Activated T-cell treated with anti-CD3 and anti-CD28 coated beads for 1 hour (primary cell): Measurements from ENCODE around the gene VPS29.
"Not testable (repeated sequence)": the region's sequence is repeated elsewhere in the genome, so short reads cannot be mapped to it uniquely, and the experiment has no call there.

ENCODE experiments used
- DNase-seq: peaks from one replicate; pipeline ENCODE4 v3.0.0-alpha.2; 2020; ENCODE audit warnings: low read depth

Gene VPS29

DNA sequence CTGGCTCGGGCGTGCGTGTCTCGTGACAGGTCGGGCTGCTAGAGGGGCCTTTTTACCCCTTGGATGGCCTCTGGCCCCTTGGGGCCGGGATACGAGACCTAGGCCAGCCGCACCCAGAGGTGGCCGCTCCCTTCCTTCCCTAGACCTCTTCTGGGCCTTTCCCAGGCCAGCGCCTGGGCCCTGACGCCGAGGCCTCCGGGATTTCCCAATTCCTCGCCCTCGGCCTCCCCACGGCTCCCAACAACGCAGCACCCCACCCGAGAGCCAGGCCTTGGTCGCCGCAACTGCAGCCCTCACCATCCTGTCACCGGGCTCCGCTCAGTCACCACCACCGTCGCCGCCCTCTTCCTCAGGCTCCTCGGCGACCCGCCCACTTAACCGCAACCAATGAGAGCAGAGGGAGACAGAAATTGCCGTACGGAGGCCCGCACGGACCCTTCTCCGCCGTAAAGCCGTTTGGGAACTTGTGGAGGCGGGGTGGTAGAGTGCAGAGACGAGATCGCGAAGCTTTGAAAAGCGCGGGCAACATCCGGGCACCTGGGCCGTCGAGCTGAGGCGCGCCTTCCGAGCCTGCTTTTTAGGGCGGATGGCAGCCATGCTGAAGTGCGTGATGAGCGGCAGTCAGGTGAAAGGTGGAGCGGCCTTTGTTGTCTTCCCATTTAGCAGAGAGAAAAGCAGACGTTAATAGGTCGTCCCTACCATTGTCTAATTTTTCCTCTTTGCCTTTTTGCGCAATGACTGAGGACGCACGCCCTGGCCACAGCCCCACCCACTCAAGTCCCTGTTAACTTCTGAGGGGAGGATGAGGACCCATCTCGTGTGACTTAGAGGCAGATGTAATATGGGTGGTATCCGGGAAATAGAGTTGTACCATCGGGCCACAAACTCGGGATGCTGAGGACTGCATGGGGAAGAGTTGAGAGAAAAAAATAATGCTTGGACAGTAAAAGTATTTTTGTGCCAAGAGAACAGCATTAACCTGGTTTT is at the start of gene VPS29, which contains the start of gene RAD9B:
Gene VPS29 (minus strand): TSS at position 360 of the 987 bp plus-strand sequence. CDS start 60 bp downstream, at position 300.
Gene RAD9B (plus strand): TSS at position 580 of the 987 bp plus-strand sequence. CDS start 7 bp downstream, at position 587.
- DNase-seq, result peak; percentile 96

DNA sequence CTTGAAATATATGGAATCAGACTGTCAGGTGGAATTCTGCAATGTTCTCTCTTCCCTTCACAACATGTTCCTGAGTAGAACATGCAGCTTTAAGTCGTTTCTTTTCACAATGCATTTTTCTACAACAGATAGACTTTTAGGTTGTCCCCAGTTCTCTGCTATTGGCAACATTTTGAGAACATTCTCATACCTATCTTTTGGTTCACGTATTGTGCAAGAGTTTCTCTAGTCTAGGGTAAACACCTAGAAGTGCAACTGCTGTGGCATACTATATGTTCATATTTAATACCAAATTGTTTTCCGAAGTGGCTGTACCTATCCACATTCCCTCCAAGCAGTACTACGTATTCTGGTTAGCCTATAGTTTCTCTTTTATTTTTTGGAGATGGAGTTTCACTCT is 49.1 kb upstream of the VPS29 start:
- no peak for DNase-seq

DNA sequence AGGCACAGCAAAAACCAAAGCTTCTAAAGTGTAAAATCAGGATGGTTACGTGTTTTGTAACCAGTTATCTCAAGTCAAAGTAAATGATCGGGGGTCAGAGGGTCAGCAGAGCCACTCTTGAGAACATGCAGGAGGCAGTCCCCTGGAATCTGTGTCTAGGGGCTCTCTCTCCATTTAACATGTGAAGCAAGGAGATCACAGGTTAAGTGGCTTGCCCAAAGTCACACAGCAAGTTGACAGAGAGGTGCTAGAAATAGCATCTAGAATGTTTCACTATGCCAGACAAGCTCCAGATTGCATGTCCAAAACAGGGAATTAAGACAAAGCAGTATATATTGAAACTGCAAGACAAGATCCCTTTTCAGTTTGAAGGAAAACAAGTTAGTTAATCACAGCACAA is 47.8 kb upstream of the VPS29 start:
- no peak for DNase-seq

DNA sequence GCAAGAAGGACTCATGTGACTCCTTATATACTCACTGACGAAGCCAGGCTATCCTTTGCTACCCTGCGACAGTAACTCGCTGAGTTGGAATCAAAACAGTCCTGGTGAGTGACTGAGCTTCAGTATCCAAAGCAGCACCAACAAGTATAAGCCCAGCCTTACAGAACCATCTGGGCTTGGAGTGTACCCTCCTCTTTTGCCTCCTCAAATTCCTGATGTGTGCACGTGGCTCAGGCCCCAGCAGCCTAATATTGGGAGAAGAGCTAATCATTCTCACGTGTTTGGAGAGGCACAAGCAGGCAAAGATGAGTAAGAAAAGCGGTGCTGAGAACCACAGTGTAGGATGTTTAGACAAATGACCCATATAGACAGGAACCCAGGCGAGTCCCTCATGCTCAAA is 46.8 kb upstream of the VPS29 start:
- no peak for DNase-seq

DNA sequence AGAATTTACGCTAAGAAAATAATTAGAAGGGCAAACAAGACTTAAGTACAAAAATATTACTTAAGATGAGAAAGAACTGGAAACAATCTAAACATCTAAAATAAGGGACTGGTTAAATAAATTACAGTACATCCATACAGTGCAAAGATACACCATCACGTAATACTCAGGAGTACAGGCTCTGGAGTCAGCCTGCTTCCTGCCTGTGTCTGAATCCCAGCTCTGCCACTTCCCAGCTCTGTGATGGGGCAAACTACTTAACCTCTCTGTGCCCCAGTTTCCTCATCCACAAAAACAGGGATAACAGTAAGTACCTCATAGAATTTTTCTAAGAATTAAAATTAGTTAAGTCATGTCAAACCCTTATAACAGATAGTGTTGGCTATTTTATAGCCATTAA is 45.2 kb upstream of the VPS29 start:
- DNase-seq, result no peak

DNA sequence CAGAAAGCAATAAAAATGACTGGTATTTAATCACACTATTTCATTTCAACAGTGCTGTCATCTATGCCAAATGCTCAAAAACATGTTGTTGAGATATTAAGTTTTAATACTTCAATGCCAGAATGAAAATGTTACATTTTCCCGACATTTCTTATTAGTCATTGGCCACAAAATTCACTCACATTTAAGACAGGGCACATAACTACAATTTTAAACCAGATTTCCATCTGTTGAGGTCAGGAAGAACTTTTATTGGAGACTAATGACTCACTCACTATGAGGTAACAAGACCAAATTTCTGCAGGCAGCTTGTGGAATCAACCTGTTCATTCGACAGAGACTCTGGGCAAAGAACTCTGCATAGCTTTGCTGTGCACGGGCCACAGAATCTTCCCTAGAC is 44.4 kb upstream of the VPS29 start:
- no peak for DNase-seq

DNA sequence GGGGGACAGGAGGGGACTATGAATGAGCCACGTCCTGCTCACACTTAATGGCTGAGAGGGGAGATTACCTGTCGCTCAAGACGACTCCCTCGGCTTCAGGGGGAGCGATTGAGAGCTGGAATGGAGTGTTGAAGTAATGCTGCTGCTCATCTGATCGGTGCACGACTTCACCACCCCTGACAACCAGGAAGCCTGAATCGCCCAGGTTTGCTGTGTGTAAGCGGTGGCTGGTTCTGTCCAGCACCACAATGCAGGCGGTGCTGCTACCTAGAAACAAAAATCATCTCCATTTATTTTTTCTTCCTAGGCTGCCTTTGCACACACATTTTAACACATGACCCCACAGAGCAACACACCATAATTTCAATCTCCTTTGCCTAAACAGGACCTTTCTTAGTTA is 43.9 kb upstream of the VPS29 start:
- no peak for DNase-seq

DNA sequence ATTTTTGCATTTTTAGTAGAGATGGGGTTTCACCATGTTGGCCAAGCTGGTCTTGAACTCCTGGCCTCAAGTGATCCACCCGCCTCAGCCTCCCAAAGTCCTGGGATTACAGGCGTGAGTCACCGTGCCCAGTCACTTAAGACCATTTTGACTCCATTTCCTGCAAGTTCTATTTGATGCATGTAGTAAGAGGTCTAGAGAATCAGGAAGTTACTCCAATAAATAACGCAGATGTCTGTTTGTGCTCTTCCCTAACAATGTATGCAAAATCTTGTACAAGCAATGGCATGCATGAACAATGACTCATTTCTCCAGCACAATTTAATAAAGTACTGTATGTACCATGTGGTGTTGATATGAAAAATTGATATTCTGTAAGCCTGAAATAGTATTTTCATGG is 43.3 kb upstream of the VPS29 start:
- DNase-seq, result not testable (repeated sequence)

DNA sequence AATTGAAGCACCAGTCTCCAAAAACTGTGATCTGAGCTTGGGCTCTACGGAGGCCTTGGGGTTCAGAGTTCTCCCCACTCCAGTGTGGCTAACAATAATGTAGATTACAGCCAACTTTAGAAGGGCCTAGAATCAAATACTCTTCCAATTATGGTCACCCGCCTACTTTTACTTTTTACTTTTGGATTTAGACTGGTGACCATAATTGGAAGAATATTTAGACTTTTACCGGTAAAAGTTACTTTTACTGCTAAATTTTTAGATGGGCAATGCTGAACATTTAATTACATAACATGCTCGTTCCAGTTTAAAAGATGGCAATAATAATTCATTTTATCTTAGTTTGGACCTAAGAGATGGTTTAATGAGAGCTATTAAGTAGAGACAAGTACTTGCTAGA is 42.1 kb upstream of the VPS29 start:
- DNase-seq, result no peak

DNA sequence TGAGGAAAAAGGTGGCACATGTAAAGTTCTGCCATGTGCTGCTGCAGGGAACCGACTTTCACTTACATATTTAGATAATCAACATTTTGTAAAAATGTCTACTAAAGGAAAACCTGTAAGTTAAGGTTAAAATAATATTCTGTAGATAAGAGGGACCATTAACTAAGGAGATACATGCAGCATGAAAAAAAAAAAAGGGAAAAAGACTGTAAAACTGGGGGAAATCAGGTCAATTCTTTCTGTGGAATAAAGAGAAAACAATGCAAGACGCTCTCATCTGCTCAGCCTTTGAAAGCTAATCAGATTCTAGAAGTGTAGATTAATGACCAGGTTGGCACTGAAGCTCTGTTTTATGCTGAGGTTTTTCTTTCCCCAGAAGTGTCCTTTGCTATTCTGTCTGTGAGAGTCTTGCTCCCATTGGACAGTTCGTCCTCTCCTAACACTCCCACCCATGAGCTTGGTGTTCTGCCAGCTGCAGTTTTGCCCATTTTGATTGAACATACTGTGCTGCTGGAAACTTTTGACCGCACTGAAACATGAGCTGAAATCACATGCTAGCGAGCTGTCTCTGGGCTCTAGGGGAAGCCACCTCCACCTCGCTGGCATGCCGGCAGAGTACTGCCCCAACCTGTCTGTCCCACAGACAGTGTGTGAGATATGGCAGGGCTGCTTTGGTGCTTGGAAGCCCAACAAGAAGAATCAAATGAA is 41.5 kb upstream of the VPS29 start:
- no peak for DNase-seq

DNA sequence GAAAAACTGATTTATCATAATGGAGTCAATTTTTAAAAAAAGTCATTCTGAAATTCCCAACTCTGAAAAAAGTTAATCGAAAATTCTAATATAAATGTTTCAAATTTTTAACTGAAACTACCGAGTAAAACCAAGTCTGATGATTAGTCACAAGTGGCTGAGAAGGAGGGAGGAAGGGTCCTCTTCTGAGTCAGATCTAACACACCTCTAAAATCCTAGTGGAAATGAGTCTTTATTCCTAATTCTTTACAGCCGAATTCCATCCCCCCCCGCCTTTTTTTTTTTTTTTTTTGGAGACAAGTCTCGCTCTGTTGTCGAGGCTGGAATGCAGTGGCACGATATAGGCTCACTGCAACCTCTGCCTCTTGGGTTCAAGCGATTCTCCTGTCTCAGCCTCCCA is 38.1 kb upstream of the VPS29 start:
- DNase-seq, result no peak

DNA sequence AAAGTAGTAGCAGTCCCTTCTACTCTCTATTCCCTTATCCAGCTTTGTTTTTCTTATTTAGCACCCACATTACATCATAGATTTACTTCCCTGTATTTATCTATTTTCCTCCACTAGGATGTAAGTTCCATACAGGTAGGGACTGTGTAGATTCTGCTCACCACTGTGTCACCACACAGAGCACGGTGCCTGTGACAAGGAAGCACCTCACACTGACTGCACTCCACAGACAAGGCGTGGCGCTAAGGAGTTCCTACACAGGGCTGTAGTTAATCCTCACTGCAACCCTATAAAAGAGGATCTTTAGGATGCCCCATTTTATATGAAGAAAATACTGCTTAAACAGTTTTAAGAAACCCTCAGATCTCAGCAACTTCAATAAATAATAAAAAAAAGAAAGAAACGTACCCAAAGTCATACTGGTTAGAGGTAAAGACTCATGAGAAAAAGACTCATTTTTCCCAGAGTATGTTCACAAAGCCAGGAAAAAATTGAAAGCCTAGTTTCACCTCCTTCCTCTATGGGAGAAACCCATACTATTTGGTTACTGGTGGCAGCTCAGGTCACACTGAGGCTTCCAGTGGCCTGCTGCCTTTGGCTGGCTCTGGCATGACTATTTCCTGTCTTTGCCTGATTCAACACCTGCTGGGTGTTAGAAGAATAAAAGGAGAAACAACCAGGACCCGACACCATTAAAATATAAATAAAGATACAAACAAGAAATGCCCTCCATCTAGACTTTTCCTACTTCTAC is 37.1 kb upstream of the VPS29 start:
- no peak for DNase-seq

DNA sequence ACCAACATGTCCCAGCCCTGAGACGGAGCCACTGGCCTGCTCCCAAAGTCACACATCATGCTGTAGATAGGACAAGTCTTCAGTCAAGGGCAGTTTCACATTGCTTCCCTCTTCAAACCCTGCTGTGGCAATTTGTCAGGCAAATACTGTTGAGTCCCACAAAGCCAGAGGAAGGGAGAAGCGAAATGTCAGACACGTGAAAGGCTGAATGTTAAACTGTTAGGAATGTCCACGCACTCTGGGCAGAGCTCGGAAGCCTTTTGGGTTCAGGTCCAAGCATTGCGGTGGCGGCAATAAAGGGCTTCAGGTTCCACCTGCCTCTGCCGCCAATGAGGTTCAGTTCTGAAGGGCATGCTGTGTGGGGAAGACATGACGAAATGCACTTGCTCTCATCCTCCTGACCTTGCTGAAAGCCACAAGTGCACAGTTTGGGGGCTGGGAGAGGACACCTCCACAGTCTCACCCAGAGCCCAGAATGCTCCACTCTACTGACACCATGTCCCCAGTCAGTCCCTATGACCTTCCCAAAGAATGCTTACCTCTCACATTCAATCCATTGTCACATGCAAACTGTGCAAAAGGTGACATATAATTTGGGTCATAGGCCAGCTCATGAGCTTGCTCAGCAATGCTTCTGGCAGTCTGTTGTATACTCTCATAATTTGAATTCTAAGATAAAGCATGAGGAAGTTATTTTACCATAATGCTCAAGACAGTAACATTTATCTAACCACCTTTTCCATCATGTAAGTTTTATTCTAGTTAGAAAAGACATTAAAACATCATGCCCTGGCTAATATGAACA is 35.9 kb upstream of the VPS29 start:
- no peak for DNase-seq

DNA sequence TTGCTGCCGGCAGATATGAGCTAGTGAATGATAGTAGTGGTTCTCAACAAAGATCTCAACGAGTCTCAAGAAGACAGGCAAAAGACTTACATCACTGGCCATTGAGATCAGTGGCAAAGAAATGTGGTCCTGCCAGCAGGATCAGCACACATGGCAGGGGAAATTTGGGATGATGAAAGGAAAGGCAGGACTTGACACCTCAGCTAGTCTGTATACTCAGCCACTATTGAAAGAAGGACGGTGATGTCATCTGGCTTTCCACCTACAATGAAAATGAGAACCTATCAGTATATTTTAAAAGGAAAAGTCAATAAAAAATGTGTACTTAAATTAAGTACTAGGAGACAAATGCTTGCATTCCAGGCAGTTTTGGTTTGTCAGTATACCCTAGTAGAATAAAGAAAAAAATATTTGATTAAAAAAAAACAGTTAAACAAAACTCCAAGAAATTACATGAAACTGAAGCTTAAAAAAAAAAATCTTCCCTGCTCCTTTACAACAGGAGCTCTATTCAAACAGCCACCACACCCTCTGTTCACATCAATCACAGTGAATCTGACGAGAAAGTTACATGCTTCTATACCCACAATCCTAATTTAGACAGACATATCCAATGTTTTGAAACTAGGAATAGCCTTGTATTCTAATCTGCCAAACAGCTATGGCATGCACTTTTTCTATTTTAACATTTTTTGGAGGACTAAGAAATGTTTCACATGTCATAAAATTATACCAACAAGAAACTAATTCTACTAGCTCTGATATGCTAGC is 35.1 kb upstream of the VPS29 start:
- no peak for DNase-seq

DNA sequence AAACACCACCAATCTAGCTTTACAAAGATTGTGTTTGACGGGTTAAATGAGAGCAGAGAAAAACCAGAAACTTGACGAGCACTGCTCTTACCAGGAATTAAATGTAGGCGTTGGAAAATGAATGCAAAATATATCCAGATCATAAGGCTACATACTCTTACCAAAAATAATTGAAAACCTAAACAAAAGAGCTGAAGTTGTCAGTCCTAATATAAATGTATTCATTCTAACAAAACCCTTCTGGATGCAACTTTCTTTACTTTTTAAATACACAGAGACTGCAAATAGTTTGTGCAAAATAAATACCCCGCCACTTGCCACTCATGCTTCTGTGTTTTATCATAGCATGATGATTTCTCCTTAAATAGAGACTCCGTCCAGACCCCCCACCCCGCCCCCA is 32.9 kb upstream of the VPS29 start:
- DNase-seq, result no peak

DNA sequence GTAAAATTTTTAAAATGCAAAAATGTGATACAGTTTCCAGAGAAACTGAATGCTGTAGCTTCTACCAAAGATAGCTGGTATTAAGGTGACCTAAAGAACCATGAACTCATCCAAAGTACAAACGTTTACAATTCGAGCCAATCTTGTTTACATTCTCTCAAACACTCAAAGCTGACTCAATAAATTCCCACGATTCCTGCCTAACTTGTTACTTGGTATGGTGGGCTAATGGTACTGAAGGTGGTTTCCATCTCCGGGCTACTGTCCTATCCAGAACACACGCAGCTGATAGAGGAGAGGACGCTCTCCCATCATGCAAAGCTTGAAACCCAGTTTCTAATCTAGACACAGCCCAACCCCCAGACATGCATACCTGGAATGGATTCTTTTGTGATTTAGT is 31.7 kb upstream of the VPS29 start:
- no peak for DNase-seq

DNA sequence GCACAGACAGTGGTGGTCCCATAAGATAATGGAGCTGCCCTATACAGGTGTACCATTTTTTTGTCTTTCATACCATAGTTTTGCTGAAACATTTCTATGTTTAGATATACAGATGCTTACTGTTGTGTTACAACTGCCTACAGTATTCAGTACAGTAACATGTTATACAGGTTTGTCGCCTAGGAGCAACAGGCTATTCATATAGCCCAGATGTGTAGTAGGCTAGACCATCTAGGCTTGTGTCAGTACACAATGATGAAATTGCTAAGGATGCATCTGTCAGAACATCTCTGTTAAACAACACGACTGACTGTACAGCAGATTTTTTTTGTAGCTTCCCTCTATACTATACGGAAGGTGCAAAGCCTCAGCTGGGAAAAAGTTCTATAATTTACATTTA is 30.7 kb upstream of the VPS29 start:
- DNase-seq, result no peak

DNA sequence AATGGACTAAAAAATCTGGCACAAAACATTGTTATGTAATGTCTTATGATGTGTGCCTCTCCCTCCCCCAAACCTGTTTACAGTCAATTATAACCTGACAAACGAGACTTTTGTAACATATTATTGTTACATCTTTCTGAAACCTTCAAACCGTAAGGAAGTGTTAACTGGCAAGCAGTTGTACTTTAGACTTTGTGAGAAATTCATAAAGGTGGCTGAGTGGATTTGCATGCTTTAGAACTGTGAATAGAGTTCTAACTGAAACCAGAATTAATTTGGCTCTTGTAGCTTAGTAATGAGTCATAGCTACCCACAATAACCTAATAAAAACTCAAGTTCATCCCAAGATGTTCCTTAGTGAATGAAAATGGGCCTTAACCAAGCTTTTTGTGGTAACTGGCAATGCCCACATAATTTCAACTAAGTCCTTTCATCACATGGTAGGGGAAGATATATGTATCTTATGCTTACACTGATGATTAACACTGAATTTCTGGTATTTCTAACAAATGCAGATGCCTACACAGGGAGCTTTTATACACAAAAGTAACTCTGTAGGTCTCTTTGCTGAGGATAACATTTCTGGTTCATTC is 29.9 kb upstream of the VPS29 start:
- DNase-seq, result no peak

DNA sequence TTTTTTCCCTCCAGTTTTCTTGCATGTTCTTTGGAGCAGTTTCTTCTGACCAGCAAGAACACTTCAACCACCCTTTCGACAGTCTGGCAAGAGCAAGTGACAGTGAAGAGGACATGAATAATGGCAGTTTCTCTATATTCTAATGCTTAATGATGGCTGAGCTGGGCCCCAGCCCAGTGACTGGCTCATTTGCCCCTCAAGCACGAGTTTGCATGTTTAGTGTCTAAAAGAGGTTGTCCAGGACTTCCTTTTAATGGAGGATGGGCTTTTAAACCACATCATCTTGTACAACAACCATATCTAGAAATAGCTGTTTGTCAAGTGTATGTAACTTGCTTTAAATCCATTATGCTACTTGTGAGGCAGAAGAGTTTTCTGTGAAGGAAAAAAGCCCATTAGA is 28.6 kb upstream of the VPS29 start:
- no peak for DNase-seq

DNA sequence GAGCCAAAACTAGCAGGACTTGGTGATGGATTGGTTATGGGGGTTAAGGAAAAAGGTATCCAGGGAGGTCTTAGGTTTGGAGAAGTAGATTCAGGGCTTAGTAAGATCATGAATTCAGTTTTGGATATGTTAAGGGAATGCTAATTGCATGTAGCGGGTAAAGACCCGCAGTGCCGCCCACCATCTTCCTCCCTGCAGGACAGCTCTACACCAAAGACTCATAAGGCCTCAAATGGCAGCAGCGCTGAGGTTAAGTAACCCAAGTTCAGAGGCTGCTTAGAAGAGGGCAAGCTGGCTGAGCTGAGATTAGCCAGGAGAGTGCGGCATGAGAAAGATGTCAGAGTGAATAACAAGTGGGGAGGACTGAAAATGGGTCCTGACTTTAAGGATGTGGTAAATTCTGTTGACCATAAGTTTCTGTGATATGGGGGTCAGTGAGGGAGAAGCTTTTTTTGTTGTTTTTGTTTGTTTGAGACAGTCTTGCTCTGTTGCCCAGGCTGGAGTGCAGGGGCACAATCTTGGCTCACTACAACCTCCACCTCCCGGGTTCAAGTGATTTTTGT is 26.4 kb upstream of the VPS29 start:
- no peak for DNase-seq
